Measurements from ENCODE around the gene ZNF780A. TPM values are rescaled to one million over a fixed set of nuclear protein-coding genes. Genes with fewer than 3 reads are reported as not detected.

ZNF780A gene
- total and polyA plus RNA-seq, 2 of the 13 experiments (the other 11 are each of a cell fraction or from before 2014, with no cell fraction given), result 13.5 to 22.7 TPM

GRCh38 chr19:40025938-40026596 is 64.7 kb downstream of the ZNF780A start:
- no peaks in the 10 kb centered on the region for H3K4me1 ChIP-seq (ENCODE audit: insufficient read depth, low read length)
- no peak overlapping the region for H3K27ac ChIP-seq (ENCODE audit: extremely low read length, insufficient read depth, low read length)
- H3K9me3 ChIP-seq (ENCODE audit: low read length), result peaks cover 82% of the 10 kb centered on the region
- H3K4me2 ChIP-seq (ENCODE audit: low read depth, low read length), result no peak overlapping the region
- H3K4me3 ChIP-seq (replicated peaks in 1 of 3; ENCODE audit: insufficient read depth in 1 of 3, low read depth in 2 of 3, low read length in 3 of 3), result no peak overlapping the region
- ATAC-seq (no peak), FAIRE-seq (no peak), DNase-seq (ENCODE audit: low spot score) (no peak)
- WGBS (ENCODE audit: low lambda C conversion rate), result 73% methylated on average over 4 of the region's 4 CpGs
- H3K79me2 ChIP-seq (ENCODE audit: insufficient read depth, low read length), result no peaks in the 10 kb centered on the region
- no peaks in the 10 kb centered on the region for H3K36me3 ChIP-seq (replicated peaks in 1 of 2; ENCODE audit: control insufficient read depth in 1 of 2, insufficient read depth in 2 of 2, low read length in 2 of 2)
- H3K9ac ChIP-seq (ENCODE audit: insufficient read depth, low read depth, low read length), result no peak overlapping the region
- ChIA-PET CTCF (ENCODE audit: low intra/inter-chr PET ratio, low total read pairs) (no interaction called here), POLR2A (no interaction called here)
- H3K27me3 ChIP-seq (ENCODE audit: control insufficient read depth in 1 of 2, insufficient read depth in 2 of 2, low read length in 2 of 2), result no peaks in the 10 kb centered on the region
- TF ChIP-seq CREB1 (IDR thresholded peaks at IDR 0.05), result no peak
- no peak for TF ChIP-seq CREB1 (CRISPR knock-in tag; IDR thresholded peaks at IDR 0.05)
- TF ChIP-seq ZNF317 (CRISPR knock-in tag; IDR thresholded peaks at IDR 0.05), result peak; percentile 95
- in situ Hi-C loops (cut with HindIII; ENCODE audit: extremely low pct_ligation_motif_present, low pct_unique_long_range_greater_than_20kb), result no loop called here
- no peaks in the 10 kb centered on the region for H4K20me1 ChIP-seq (ENCODE audit: insufficient read depth, low read length)
- BruUV-seq (replicated peaks), result TSS peak; percentile 18
- intact Hi-C loops (cut with micrococcal nuclease; ENCODE audit: unreplicated experiment), result no loop called here
- no peak overlapping the region for H2AFZ ChIP-seq (ENCODE audit: low read length)

- no peak overlapping the region for H3K4me3 ChIP-seq (replicated peaks in 1 of 3; ENCODE audit: insufficient read depth in 1 of 3, low read depth in 2 of 3, low read length in 3 of 3)
- intact Hi-C loops (cut with micrococcal nuclease; ENCODE audit: unreplicated experiment), result no loop called here
- POLR2A ChIA-PET, result no interaction called here
- TF ChIP-seq HMGXB3 (CRISPR knock-in tag; IDR thresholded peaks at IDR 0.05; ENCODE audit: borderline replicate concordance), result no peak
- TF ChIP-seq MTA1 (CRISPR knock-in tag; IDR thresholded peaks at IDR 0.05; ENCODE audit: borderline replicate concordance), result no peak
- TF ChIP-seq ZBTB38 (CRISPR knock-in tag; IDR thresholded peaks at IDR 0.05), result no peak
- TF ChIP-seq RORA (CRISPR knock-in tag; IDR thresholded peaks at IDR 0.05), result no peak
- TF ChIP-seq CSRNP1 (CRISPR knock-in tag; IDR thresholded peaks at IDR 0.05), result no peak
- no peak for TF ChIP-seq HDAC1 (CRISPR knock-in tag; IDR thresholded peaks at IDR 0.05)
- no peak for TF ChIP-seq ZNF510 (CRISPR knock-in tag; IDR thresholded peaks at IDR 0.05; ENCODE audit: low read depth)
Measured at GRCh38 chr19:40023969-40024368, 66.8 kb downstream of the ZNF780A start.

More at GRCh38 chr19:40023969-40024368, 66.8 kb downstream of the ZNF780A start:
- Histone ChIP-seq H3K9ac (ENCODE audit: insufficient read depth, low read depth, low read length) (no peak overlapping the region), H4K20me1 (ENCODE audit: insufficient read depth, low read length) (no peaks in the 10 kb centered on the region), H3K9me3 (ENCODE audit: low read length) (peaks cover 64% of the 10 kb centered on the region), H3K27me3 (ENCODE audit: control insufficient read depth in 1 of 2, insufficient read depth in 2 of 2, low read length in 2 of 2) (no peaks in the 10 kb centered on the region), H3K79me2 (ENCODE audit: insufficient read depth, low read length) (no peaks in the 10 kb centered on the region), H3K4me1 (ENCODE audit: insufficient read depth, low read length) (no peaks in the 10 kb centered on the region), H3K27ac (ENCODE audit: extremely low read length, insufficient read depth, low read length) (no peak overlapping the region), H2AFZ (ENCODE audit: low read length) (no peak overlapping the region), H3K4me2 (ENCODE audit: low read depth, low read length) (no peak overlapping the region), H3K36me3 (replicated peaks in 1 of 2; ENCODE audit: control insufficient read depth in 1 of 2, insufficient read depth in 2 of 2, low read length in 2 of 2) (no peaks in the 10 kb centered on the region)
- WGBS (ENCODE audit: low lambda C conversion rate), result 63% methylated on average over 3 of the region's 3 CpGs
- in situ Hi-C loops (cut with HindIII; ENCODE audit: extremely low pct_ligation_motif_present, low pct_unique_long_range_greater_than_20kb), result no loop called here
- no TSS peak for BruUV-seq (replicated peaks)
- ATAC-seq, result no peak
- no peak for DNase-seq (ENCODE audit: low spot score)
- FAIRE-seq, result no peak
- CTCF ChIA-PET (ENCODE audit: low intra/inter-chr PET ratio, low total read pairs), result no interaction called here
